MM.1S (cell line): ENCODE data around the gene MADD.
A peak's percentile ranks its signal among the peaks of the same experiment; 100 is the strongest.

Experiments
- DNase-seq: peaks from one replicate; pipeline ENCODE4 v3.0.0-alpha.2; 2015
- H2AFZ ChIP-seq: fragments of 300-600 bp; sonication (generic); 2 replicates; pipeline ENCODE4 v1.6.0; 2016; ENCODE audit warnings: antibody characterized with exemption, low read length
- H3F3A ChIP-seq: fragments of 300-600 bp; sonication (generic); 2 replicates; pipeline ENCODE4 v1.6.1; 2016; ENCODE audit warnings: mild to moderate bottlenecking, antibody characterized with exemption, low read length, moderate library complexity, mixed read lengths; ENCODE audit not compliant: insufficient read depth
- H3K27ac ChIP-seq: fragments of 300-600 bp; sonication (generic); 2 replicates; pipeline ENCODE4 v1.5.1; 2016; ENCODE audit warnings: mild to moderate bottlenecking, low read length
- H3K27me3 ChIP-seq: fragments of 300-600 bp; sonication (generic); replicated peaks from 2 replicates; pipeline ENCODE4 v1.6.0; 2016; ENCODE audit warnings: low read length; ENCODE audit not compliant: insufficient read depth
- H3K36me3 ChIP-seq: fragments of 300-600 bp; sonication (generic); replicated peaks from 2 replicates; pipeline ENCODE4 v1.6.1; 2016; ENCODE audit warnings: mild to moderate bottlenecking, low read length, mixed read lengths; ENCODE audit not compliant: insufficient read depth
- H3K4me1 ChIP-seq: fragments of 300-600 bp; sonication (generic); 2 replicates; pipeline ENCODE4 v1.6.1; 2016; ENCODE audit warnings: low read length, mixed read lengths
- H3K4me2 ChIP-seq: fragments of 300-600 bp; sonication (generic); 2 replicates; pipeline ENCODE4 v1.6.0; 2016; ENCODE audit warnings: low read depth, low read length
- H3K4me3 ChIP-seq: fragments of 300-600 bp; sonication (generic); 2 replicates; pipeline ENCODE4 v1.5.1; 2016; ENCODE audit warnings: low read length, mixed read lengths
- H3K79me2 ChIP-seq: fragments of 300-600 bp; sonication (generic); 2 replicates; pipeline ENCODE4 v1.6.1; 2016; ENCODE audit warnings: mixed run types, low read length, mixed read lengths
- H3K9ac ChIP-seq: fragments of 300-600 bp; sonication (generic); 2 replicates; pipeline ENCODE4 v1.6.1; 2016; ENCODE audit warnings: low read length, mixed read lengths
- H3K9me2 ChIP-seq: fragments of 300-600 bp; sonication (generic); replicated peaks from 2 replicates; pipeline ENCODE4 v1.6.1; 2016; ENCODE audit warnings: mild to moderate bottlenecking, low read length, mixed read lengths; ENCODE audit not compliant: insufficient read depth
- H3K9me3 ChIP-seq: fragments of 300-600 bp; sonication (generic); replicated peaks from 2 replicates; pipeline ENCODE4 v1.6.1; 2016; ENCODE audit warnings: mild to moderate bottlenecking, low read length, mixed read lengths; ENCODE audit not compliant: insufficient read depth
- H4K20me1 ChIP-seq: fragments of 300-600 bp; sonication (generic); 2 replicates; pipeline ENCODE4 v1.6.1; 2016; ENCODE audit warnings: mild to moderate bottlenecking, low read length, moderate library complexity, mixed read lengths; ENCODE audit not compliant: insufficient read depth
- CTCF ChIP-seq: fragments of 300-600 bp; sonication (generic); IDR thresholded peaks from 2 replicates; pipeline ENCODE4 v1.5.1; 2016; ENCODE audit warnings: antibody characterized with exemption, low read length, mixed read lengths
- EZH2 ChIP-seq: fragments of 300-600 bp; sonication (generic); optimal IDR thresholded peaks from 2 replicates; pipeline ENCODE3; 2017; ENCODE audit warnings: low read depth, mild to moderate bottlenecking, antibody characterized with exemption, low read length, mixed read lengths
- EZH2phosphoT487 ChIP-seq: fragments of 300-600 bp; sonication (generic); IDR thresholded peaks from 2 replicates; pipeline ENCODE4 v1.6.1; 2018; ENCODE audit warnings: antibody characterized with exemption, low read length

Gene MADD

DNA sequence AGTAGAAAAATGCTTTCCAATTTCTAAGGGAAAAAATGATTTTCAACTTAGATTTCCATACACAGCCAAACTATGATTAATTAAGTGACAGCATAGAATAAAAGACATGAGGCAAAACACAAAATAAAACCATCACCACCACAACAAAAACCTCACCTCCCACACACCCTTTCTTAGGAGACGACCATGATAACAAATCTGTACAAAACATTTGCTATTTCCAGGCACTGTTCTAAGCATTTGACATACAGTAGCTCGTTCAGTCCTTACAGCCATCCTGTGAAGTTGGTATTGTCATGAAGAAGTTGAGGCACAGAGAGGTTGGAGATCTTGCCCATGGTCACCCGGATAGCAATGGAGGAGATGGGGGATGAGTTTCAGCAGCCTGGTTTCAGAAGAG, 99.7 kb downstream of the MADD start:
- H3K4me1 ChIP-seq: no peaks in the 10 kb centered on the region
- no peaks in the 10 kb centered on the region for H3K36me3 ChIP-seq
- no peak overlapping the region for H3K9ac ChIP-seq

GRCh38 chr11:47372422-47372821, 102.5 kb downstream of the MADD start:
- no peaks in the 10 kb centered on the region for H3K4me1 ChIP-seq
- no peaks in the 10 kb centered on the region for H3K27me3 ChIP-seq
- no peak overlapping the region for H3K4me3 ChIP-seq
- no peaks in the 10 kb centered on the region for H3K9me3 ChIP-seq
- H3K79me2 ChIP-seq: no peaks in the 10 kb centered on the region
- H4K20me1 ChIP-seq: no peaks in the 10 kb centered on the region
- no peak overlapping the region for H2AFZ ChIP-seq
- no peak for TF ChIP-seq EZH2phosphoT487
- no peak for TF ChIP-seq CTCF
- TF ChIP-seq EZH2: no peak
- H3F3A ChIP-seq: no peaks in the 10 kb centered on the region
- H3K36me3 ChIP-seq: no peaks in the 10 kb centered on the region
- no peak overlapping the region for H3K4me2 ChIP-seq
- H3K27ac ChIP-seq: no peak overlapping the region
- no peaks in the 10 kb centered on the region for H3K9me2 ChIP-seq
- DNase-seq: no peak
- H3K9ac ChIP-seq: no peak overlapping the region

More for the DNA sequence above, 99.7 kb downstream of the MADD start:
- Histone ChIP-seq H3K9me3 (no peaks in the 10 kb centered on the region), H3K4me2 (no peak overlapping the region), H4K20me1 (no peaks in the 10 kb centered on the region), H3K27ac (no peak overlapping the region), H3K27me3 (no peaks in the 10 kb centered on the region), H3K79me2 (no peaks in the 10 kb centered on the region), H3K9me2 (no peaks in the 10 kb centered on the region), H3K4me3 (no peak overlapping the region), H2AFZ (no peak overlapping the region), H3F3A (no peaks in the 10 kb centered on the region)
- no peak for DNase-seq
- TF ChIP-seq EZH2phosphoT487 (no peak), EZH2 (no peak), CTCF (no peak)

DNA sequence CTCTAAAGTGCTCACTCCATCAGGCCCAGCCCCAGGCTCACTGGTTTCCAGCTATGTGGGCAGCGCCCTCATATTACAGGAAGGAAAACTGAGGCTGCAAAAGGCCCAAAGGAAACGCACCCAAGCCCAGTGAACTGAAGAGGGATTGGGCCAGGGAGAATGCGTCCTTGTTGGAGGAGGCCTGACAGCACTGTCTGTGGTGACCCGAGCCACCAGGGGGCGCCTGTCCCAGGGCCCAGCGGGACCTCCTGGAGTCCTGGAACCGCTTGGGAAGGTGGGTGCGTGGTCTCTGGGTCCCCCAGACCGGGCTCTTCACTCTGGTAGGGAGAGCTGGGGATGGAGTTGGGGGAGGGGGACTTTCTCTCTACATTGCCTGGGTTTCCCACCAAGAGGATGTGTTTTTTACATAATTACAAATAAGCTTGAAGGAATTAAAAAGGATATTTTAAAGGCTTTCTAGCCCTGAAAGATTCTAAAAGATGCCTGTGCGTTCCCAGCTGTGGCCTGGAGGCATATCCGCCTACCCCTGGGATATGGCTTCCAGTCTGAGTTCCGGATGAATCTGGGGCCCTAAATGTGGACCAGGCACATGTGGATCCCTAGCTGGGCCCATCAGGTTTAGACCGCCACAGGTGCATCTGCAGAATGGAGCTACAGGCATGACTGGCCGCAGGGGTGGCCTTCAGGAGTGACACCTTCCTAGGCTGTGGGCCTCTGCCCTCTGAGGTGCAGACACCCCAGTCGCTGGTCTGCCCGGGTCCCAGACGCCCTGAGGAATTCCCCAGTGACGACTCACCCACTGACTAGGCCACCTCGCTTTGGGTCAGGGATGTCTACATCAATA, 104.2 kb downstream of the MADD start:
- Histone ChIP-seq H3K79me2 (no peaks in the 10 kb centered on the region), H2AFZ (0 out of 2 replicates have a peak overlapping the region, but pooled peaks have one; percentile 43), H3K4me2 (no peak overlapping the region), H3K9me3 (no peaks in the 10 kb centered on the region), H3K36me3 (no peaks in the 10 kb centered on the region), H3F3A (no peaks in the 10 kb centered on the region), H3K4me3 (no peak overlapping the region), H3K27ac (no peak overlapping the region), H3K27me3 (no peaks in the 10 kb centered on the region), H3K4me1 (0 out of 2 replicates have a peak, but pooled peaks cover 7% of the 10 kb centered on the region), H3K9me2 (no peaks in the 10 kb centered on the region), H3K9ac (no peak overlapping the region), H4K20me1 (no peaks in the 10 kb centered on the region)
- DNase-seq: peak; percentile 69
- TF ChIP-seq EZH2: no peak
- TF ChIP-seq CTCF: peak; percentile 94
